Pancreas (tissue), 10 donors: ENCODE measurements around the gene RFC3. TPM values are rescaled to one million over a fixed set of nuclear protein-coding genes. Genes with fewer than 3 reads are reported as not detected.
"Not testable (repeated sequence)": the region's sequence is repeated elsewhere in the genome, so short reads cannot be mapped to it uniquely, and the experiment has no call there.

Experiments
- ATAC-seq, 4 donors: fragments of 200-7000 bp; cut with Tn5 transposase; one replicate each; pipeline versions ENCODE4 v1.8.0 to v1.9.1; 2020; ENCODE audit warnings: mild to moderate bottlenecking in 4 of 4, moderate library complexity in 4 of 4
- DNase-seq, 6 donors: peaks; one replicate each; pipeline ENCODE4 v3.0.0-alpha.2; 2020
- FAIRE-seq: peaks from 2 replicates; lab custom pipeline; 2012; peaks lifted over from hg19 to GRCh38; lab: Jason Lieb, UNC
- H3K27ac ChIP-seq, 4 donors: fragments of 200-600 bp; sonication (generic); 1 replicate in 3 of 4; 2 replicates in 1 of 4; pipeline versions ENCODE4 v1.5.0 to v1.8.0; 2020
- H3K27me3 ChIP-seq, 4 donors: fragments of 200-600 bp; one replicate each; pipeline ENCODE4 v1.8.0; 2021
- H3K36me3 ChIP-seq, 3 donors: fragments of 200-600 bp; sonication (generic) in 1 of 3; one replicate each; pipeline versions ENCODE4 v1.5.0 to v1.8.0; 2020 to 2021
- H3K4me1 ChIP-seq, 3 donors: fragments of 200-600 bp; one replicate each; pipeline ENCODE4 v1.8.0; 2021
- H3K4me3 ChIP-seq, 4 donors: fragments of 200-600 bp; sonication (generic) in 2 of 4; one replicate each; pipeline versions ENCODE4 v1.5.0 to v1.8.0; 2020 to 2021
- H3K9me3 ChIP-seq, 4 donors: fragments of 200-600 bp; one replicate each; pipeline ENCODE4 v1.8.0; 2021
- CTCF ChIP-seq, 4 donors: fragments of 200-600 bp; sonication (generic) in 3 of 4; IDR thresholded peaks; one replicate each; pipeline versions ENCODE4 v1.5.0 to v1.8.0; 2021; ENCODE audit warnings: antibody characterized with exemption in 4 of 4
- WGBS, 2 donors: extraction: QIAGEN DNeasy Blood & Tissue Kit; methylation state at CpG; one replicate each; pipeline ENCODE4 v1.1.7; 2013; 5-methylcytosine and 5-hydroxymethylcytosine counted together
- intact Hi-C, 3 donors: fragments of 100-400 bp; cut with DNase I; formaldehyde crosslinking; loops; one replicate each; pipeline versions ENCODE4 v1.11.1 to v1.14.2; 2022
- polyA plus RNA-seq, 2 donors: library from polyadenylated mRNA; stranded (reverse); fragments of 200-250 nt; gene quantifications; one replicate each; pipeline ENCODE4 v1.2.3, GENCODE V29; 2013
- total RNA-seq, 6 donors: library from RNA; stranded (reverse); fragmentation: NEBNext Ultra II Directional in 4 of 6; extraction: Animal tissue kit (Norgen Biotek cat#: 25700) in 4 of 6; gene quantifications; one replicate each; pipeline versions ENCODE4 v1.2.1 to v1.2.4, GENCODE V29; 2021 to 2023
- donor health status: healthy with polysubstance abuse.
- donor health status: DM: no; HTN: no; CAD: no; lungs with moderate emphysema.
- donor health status: DM: no; HTN: no; CAD: no.
- donor health status: control.
- donor health status: control.
- donor health status: Bipolar disorder and iron deficiency.
- donor health status: DM: yes; HTN: yes; CAD: no.
- donor health status: DM: no; HTN: no; CAD: no.
- donor health status: DM: no; HTN: no; CAD: no.
- donor health status: DM: yes; HTN: yes; CAD: no.

Gene RFC3
- total and polyA plus RNA-seq, 8 donors, result 1.4 to 5.7 (median 2.9) TPM

- DNase-seq (peak in 3 of 6 donors; percentile 29 to 38 (median 36)), ATAC-seq (peak; percentile 85 to 91 (median 88)), FAIRE-seq (no peak)
- H3K27ac ChIP-seq, result peak overlapping the region; percentile 26 to 90 (median 69)
- intact Hi-C loops, result no loop called here
- no peaks in the 10 kb centered on the region for H3K27me3 ChIP-seq
- no peaks in the 10 kb centered on the region for H3K36me3 ChIP-seq
- WGBS, 2 donors, result 6 to 7% methylated on average over 9 of the region's 9 CpGs
- no peak for TF ChIP-seq CTCF (IDR thresholded peaks at IDR 0.05)
- peaks cover 20 to 31% (median 24%) of the 10 kb centered on the region in 3 donors for H3K4me1 ChIP-seq
- peak overlapping the region in 2 of 4 donors; percentile 2 to 14 for H3K4me3 ChIP-seq
- no peaks in the 10 kb centered on the region for H3K9me3 ChIP-seq
Observed at GRCh38 chr13:33776239-33776881, 41.6 kb upstream of the RFC3 start.

- WGBS, 2 donors, result 74 to 82% methylated on average over 4 of the region's 4 CpGs
- no peak for DNase-seq
Observed at GRCh38 chr13:33782631-33783030, 35.3 kb upstream of the RFC3 start.

GRCh38 chr13:33783212-33783611 lies 34.7 kb upstream of the RFC3 start:
- FAIRE-seq, H3K27me3 ChIP-seq, H3K27ac ChIP-seq, H3K9me3 ChIP-seq, H3K4me3 ChIP-seq, ATAC-seq, intact Hi-C loops, DNase-seq, H3K4me1 ChIP-seq, H3K36me3 ChIP-seq: not testable (repeated sequence)
- 41 to 69% methylated on average over 4 of the region's 4 CpGs for WGBS, 2 donors

More at GRCh38 chr13:33782631-33783030, 35.3 kb upstream of the RFC3 start:
- Histone ChIP-seq H3K9me3 (no peaks in the 10 kb centered on the region), H3K27ac (no peak overlapping the region), H3K4me1 (peaks cover 2 to 7% (median 5%) of the 10 kb centered on the region in 3 donors), H3K27me3 (no peaks in the 10 kb centered on the region), H3K4me3 (no peak overlapping the region), H3K36me3 (no peaks in the 10 kb centered on the region)
- FAIRE-seq (no peak), ATAC-seq (no peak)
- intact Hi-C loops, result no loop called here
- TF ChIP-seq CTCF (IDR thresholded peaks at IDR 0.05), result no peak

- no peaks in the 10 kb centered on the region for H3K36me3 ChIP-seq
- no peak for TF ChIP-seq CTCF (IDR thresholded peaks at IDR 0.05)
- ATAC-seq, result no peak
- FAIRE-seq, result no peak
- intact Hi-C loops, result no loop called here
- no peaks in the 10 kb centered on the region for H3K9me3 ChIP-seq
- H3K27ac ChIP-seq, result no peak overlapping the region
- DNase-seq, result no peak
- no peak overlapping the region for H3K4me3 ChIP-seq
- WGBS, 2 donors, result 92 to 100% methylated on average over 1 of the region's 1 CpG
- no peaks in the 10 kb centered on the region for H3K4me1 ChIP-seq
- H3K27me3 ChIP-seq, result no peaks in the 10 kb centered on the region
Observed at GRCh38 chr13:33784738-33785137, 33.2 kb upstream of the RFC3 start.

GRCh38 chr13:33785384-33785783 lies 32.6 kb upstream of the RFC3 start:
- intact Hi-C loops, result no loop called here
- no peaks in the 10 kb centered on the region for H3K27me3 ChIP-seq
- no peak overlapping the region for H3K4me3 ChIP-seq
- H3K36me3 ChIP-seq, result no peaks in the 10 kb centered on the region
- no peaks in the 10 kb centered on the region for H3K9me3 ChIP-seq
- no peak for FAIRE-seq
- 80 to 96% methylated on average over 1 of the region's 1 CpG for WGBS, 2 donors
- DNase-seq, result no peak
- H3K27ac ChIP-seq, result no peak overlapping the region
- H3K4me1 ChIP-seq, result no peaks in the 10 kb centered on the region
- no peak for TF ChIP-seq CTCF (IDR thresholded peaks at IDR 0.05)
- ATAC-seq, result peak in 2 of 4 donors; percentile 43 to 53
